GM06990 (cell line): ENCODE measurements around the gene EIF2B2.

Experiments used
- DNase-seq: peaks from one replicate; pipeline ENCODE4 v3.0.0-alpha.2; 2011; ENCODE audit not compliant: insufficient read length; ENCODE audit errors: extremely low read depth
- H3K27me3 ChIP-seq: replicated peaks from 2 replicates; pipeline ENCODE4 v1.6.0; 2011; ENCODE audit warnings: low read length; ENCODE audit not compliant: control insufficient read depth, insufficient read depth
- H3K36me3 ChIP-seq: 2 replicates; pipeline ENCODE4 v1.5.1; 2011; ENCODE audit warnings: low read length; ENCODE audit not compliant: control insufficient read depth, insufficient read depth
- H3K4me3 ChIP-seq: replicated peaks from 2 replicates; pipeline ENCODE4 v1.5.1; 2011; ENCODE audit warnings: low read depth, mild to moderate bottlenecking, control low read depth, low read length
- TF ChIP-seq, protein P1 (sequence below): IDR thresholded peaks from 2 replicates; pipeline ENCODE4 v1.5.1; 2011; ENCODE audit warnings: low read length, control low read depth, mild to moderate bottlenecking, inconsistent platforms; ENCODE audit not compliant: insufficient read depth, poor library complexity, severe bottlenecking

EIF2B2 gene

GRCh38 chr14:74962046-74962445 lies 40.7 kb upstream of the EIF2B2 start:
- no peak for DNase-seq
- H3K27me3 ChIP-seq, result no peaks in the 10 kb centered on the region

GRCh38 chr14:74962493-74962892 lies 40.2 kb upstream of the EIF2B2 start:
- TF ChIP-seq, protein P1, sequence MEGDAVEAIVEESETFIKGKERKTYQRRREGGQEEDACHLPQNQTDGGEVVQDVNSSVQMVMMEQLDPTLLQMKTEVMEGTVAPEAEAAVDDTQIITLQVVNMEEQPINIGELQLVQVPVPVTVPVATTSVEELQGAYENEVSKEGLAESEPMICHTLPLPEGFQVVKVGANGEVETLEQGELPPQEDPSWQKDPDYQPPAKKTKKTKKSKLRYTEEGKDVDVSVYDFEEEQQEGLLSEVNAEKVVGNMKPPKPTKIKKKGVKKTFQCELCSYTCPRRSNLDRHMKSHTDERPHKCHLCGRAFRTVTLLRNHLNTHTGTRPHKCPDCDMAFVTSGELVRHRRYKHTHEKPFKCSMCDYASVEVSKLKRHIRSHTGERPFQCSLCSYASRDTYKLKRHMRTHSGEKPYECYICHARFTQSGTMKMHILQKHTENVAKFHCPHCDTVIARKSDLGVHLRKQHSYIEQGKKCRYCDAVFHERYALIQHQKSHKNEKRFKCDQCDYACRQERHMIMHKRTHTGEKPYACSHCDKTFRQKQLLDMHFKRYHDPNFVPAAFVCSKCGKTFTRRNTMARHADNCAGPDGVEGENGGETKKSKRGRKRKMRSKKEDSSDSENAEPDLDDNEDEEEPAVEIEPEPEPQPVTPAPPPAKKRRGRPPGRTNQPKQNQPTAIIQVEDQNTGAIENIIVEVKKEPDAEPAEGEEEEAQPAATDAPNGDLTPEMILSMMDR, result no peak
- DNase-seq, result no peak
- Histone ChIP-seq H3K4me3 (no peak overlapping the region), H3K27me3 (no peaks in the 10 kb centered on the region), H3K36me3 (no peaks in the 10 kb centered on the region)

More at GRCh38 chr14:74962046-74962445, 40.7 kb upstream of the EIF2B2 start:
- Histone ChIP-seq H3K4me3 (no peak overlapping the region), H3K36me3 (no peaks in the 10 kb centered on the region)
- TF ChIP-seq, protein P1, result no peak

DNA sequence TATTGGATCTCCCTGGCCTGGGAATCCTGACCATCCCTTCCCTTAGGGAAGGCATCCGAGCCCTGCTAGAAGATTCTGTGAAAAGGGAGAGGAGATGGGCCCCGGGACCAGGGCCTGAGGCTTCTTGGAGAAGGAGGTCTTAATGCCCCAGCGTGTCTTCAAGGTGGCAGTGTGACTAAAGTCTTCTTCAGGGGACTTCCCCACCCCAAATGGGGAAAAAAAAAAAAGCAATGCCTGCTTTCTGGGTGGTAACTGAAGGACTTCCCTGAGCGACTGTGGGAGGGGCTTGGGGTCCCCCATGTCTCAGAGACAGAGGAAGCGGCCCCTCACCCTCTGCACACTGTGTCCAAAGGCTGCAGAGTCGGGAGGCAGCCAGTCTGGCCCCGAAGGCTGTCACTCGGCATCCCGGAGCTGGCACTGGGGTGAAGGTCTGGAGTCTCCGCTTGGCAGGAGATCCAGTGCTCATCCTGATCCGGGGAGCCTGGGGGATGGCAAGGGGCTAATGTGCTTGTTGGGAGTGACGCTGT lies 39.5 kb upstream of the EIF2B2 start:
- TF ChIP-seq, protein P1, result no peak
- H3K4me3 ChIP-seq, result no peak overlapping the region
- no peaks in the 10 kb centered on the region for H3K27me3 ChIP-seq

GRCh38 chr14:74963705-74964271 lies 38.9 kb upstream of the EIF2B2 start:
- H3K4me3 ChIP-seq, result no peak overlapping the region
- no peaks in the 10 kb centered on the region for H3K27me3 ChIP-seq
- TF ChIP-seq, protein P1, result no peak
- no peaks in the 10 kb centered on the region for H3K36me3 ChIP-seq
- no peak for DNase-seq

More for the DNA sequence above, 39.5 kb upstream of the EIF2B2 start:
- DNase-seq, result no peak
- H3K36me3 ChIP-seq, result no peaks in the 10 kb centered on the region

DNA sequence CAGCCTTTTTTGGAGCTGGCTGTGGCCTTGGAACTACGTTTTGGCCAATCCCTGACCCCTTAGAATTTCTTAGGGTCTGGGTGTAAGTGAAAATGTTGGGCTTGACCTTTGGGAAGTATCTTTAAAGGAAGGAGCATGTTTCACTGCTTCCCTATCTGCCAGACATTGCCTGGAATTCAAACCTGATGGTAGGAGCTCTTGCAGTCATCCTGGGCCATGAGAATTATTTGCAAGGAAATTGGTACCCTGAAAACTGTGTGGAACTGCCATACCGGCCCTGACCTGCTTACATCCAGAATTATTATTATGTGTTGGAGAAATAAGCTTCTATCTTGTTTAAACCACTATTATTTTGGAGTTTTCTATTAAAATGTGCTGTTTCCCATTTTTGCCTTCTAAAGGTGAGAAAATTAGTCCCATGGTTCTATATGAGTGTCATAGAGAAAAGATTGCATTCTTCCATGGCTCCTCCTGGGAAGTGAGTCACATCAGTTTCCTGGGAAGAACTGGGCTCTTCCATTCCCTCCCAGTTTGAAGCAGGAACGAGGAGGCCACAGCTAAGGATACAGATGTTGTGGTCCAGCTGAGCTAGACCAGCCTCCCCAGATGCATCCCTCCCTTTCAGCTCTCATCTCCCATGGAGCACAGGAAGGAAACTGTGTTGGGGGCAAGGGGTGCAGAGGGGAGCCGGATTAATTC lies 37.8 kb upstream of the EIF2B2 start:
- no peak for DNase-seq

More for the DNA sequence above, 37.8 kb upstream of the EIF2B2 start:
- TF ChIP-seq, protein P1, result no peak
- Histone ChIP-seq H3K27me3 (no peaks in the 10 kb centered on the region), H3K36me3 (no peaks in the 10 kb centered on the region), H3K4me3 (no peak overlapping the region)
